ENCODE data around the gene WDR20. TPM values are rescaled to one million over a fixed set of nuclear protein-coding genes. Genes with fewer than 3 reads are reported as not detected.
"Not testable (repeated sequence)": the region's sequence is repeated elsewhere in the genome, so short reads cannot be mapped to it uniquely, and the experiment has no call there.

Gene WDR20
- polyA plus RNA-seq, 12 donors, result 22.5 to 45.4 (median 25.4) TPM; not detected in 1

GRCh38 chr14:102126807-102127455 is 12.8 kb upstream of the WDR20 start:
- no peak for DNase-seq

- DNase-seq, result no peak
These were observed 8.0 kb upstream of the WDR20 start for GRCh38 chr14:102131741-102132140.

- not testable (repeated sequence) for DNase-seq
These were observed 5.7 kb upstream of the WDR20 start for GRCh38 chr14:102134021-102134420.

- not testable (repeated sequence) for DNase-seq
These were observed 5.0 kb upstream of the WDR20 start for GRCh38 chr14:102134719-102135118.

- DNase-seq, result not testable (repeated sequence)
These were observed 4.2 kb upstream of the WDR20 start for GRCh38 chr14:102135456-102135855.

- DNase-seq, result no peak
These were observed 1.2 kb upstream of the WDR20 start for GRCh38 chr14:102138535-102138934.

- DNase-seq, result no peak
These were observed 774 bp upstream of the WDR20 start for GRCh38 chr14:102138961-102139285.

GRCh38 chr14:102140027-102140749 is 491 bp downstream of the WDR20 start:
- DNase-seq, result peak; percentile 17

- DNase-seq, result no peak
These were observed 1.1 kb downstream of the WDR20 start for GRCh38 chr14:102140750-102141145.

GRCh38 chr14:102141797-102142196 is 2.1 kb downstream of the WDR20 start:
- DNase-seq, result no peak

GRCh38 chr14:102144914-102145313 is 5.2 kb downstream of the WDR20 start:
- DNase-seq, result no peak

- no peak for DNase-seq
These were observed 5.7 kb downstream of the WDR20 start for GRCh38 chr14:102145395-102145794.

- no peak for DNase-seq
These were observed 6.7 kb downstream of the WDR20 start for GRCh38 chr14:102146423-102146822.

- no peak for DNase-seq
These were observed 10.4 kb downstream of the WDR20 start for GRCh38 chr14:102150083-102150482.

GRCh38 chr14:102150744-102151143 is 11.0 kb downstream of the WDR20 start:
- no peak for DNase-seq

GRCh38 chr14:102151411-102151810 is 11.7 kb downstream of the WDR20 start:
- not testable (repeated sequence) for DNase-seq

GRCh38 chr14:102154121-102154520 is 14.4 kb downstream of the WDR20 start:
- DNase-seq, result no peak

- no peak for DNase-seq
These were observed 15.3 kb downstream of the WDR20 start for GRCh38 chr14:102154821-102155549.

- no peak for DNase-seq
These were observed 17.6 kb downstream of the WDR20 start for GRCh38 chr14:102157346-102157745.

- DNase-seq, result no peak
These were observed 19.1 kb downstream of the WDR20 start for GRCh38 chr14:102158797-102159196.

GRCh38 chr14:102159841-102160240 is 20.1 kb downstream of the WDR20 start:
- DNase-seq, result no peak

GRCh38 chr14:102162487-102162886 is 22.8 kb downstream of the WDR20 start:
- DNase-seq, result no peak

- no peak for DNase-seq
These were observed 24.5 kb downstream of the WDR20 start for GRCh38 chr14:102164241-102164641.
